Activated naive CD8-positive, alpha-beta T cell (primary cell): ENCODE measurements around the gene EXOC4.

ENCODE experiments used
- H3K27ac Mint-ChIP-seq: one replicate; pipeline ENCODE4 v1.8.0; 2021; ENCODE audit warnings: mixed read lengths
- H3K27me3 Mint-ChIP-seq: one replicate; pipeline ENCODE4 v1.8.0; 2021; ENCODE audit warnings: mixed read lengths
- H3K36me3 Mint-ChIP-seq: one replicate; pipeline ENCODE4 v1.8.0; 2021; ENCODE audit warnings: mixed read lengths
- H3K4me1 Mint-ChIP-seq: one replicate; pipeline ENCODE4 v1.8.0; 2021; ENCODE audit warnings: low read depth, mixed read lengths
- H3K4me3 Mint-ChIP-seq: one replicate; pipeline ENCODE4 v1.8.0; 2021; ENCODE audit warnings: mild to moderate bottlenecking, mixed read lengths
- H3K9me3 Mint-ChIP-seq: one replicate; pipeline ENCODE4 v1.8.0; 2021; ENCODE audit warnings: low read depth, mixed read lengths

Gene EXOC4

GRCh38 chr7:133936074-133936473, 683.2 kb downstream of the EXOC4 start:
- H3K27ac Mint-ChIP-seq: no peak overlapping the region
- no peaks in the 10 kb centered on the region for H3K27me3 Mint-ChIP-seq
- no peak overlapping the region for H3K4me3 Mint-ChIP-seq
- H3K4me1 Mint-ChIP-seq: no peaks in the 10 kb centered on the region
- H3K36me3 Mint-ChIP-seq: peaks cover 33% of the 10 kb centered on the region
- no peaks in the 10 kb centered on the region for H3K9me3 Mint-ChIP-seq

- Mint-ChIP-seq H3K4me1 (no peaks in the 10 kb centered on the region), H3K9me3 (no peaks in the 10 kb centered on the region)
Observed at GRCh38 chr7:133937786-133938185, 684.9 kb downstream of the EXOC4 start.

GRCh38 chr7:133940368-133940767, 687.5 kb downstream of the EXOC4 start:
- no peak overlapping the region for H3K4me3 Mint-ChIP-seq
- peaks cover 30% of the 10 kb centered on the region for H3K36me3 Mint-ChIP-seq
- no peaks in the 10 kb centered on the region for H3K9me3 Mint-ChIP-seq
- H3K27me3 Mint-ChIP-seq: no peaks in the 10 kb centered on the region
- no peak overlapping the region for H3K27ac Mint-ChIP-seq
- H3K4me1 Mint-ChIP-seq: no peaks in the 10 kb centered on the region

More at GRCh38 chr7:133937786-133938185, 684.9 kb downstream of the EXOC4 start:
- Mint-ChIP-seq H3K4me3 (no peak overlapping the region), H3K27ac (no peak overlapping the region), H3K36me3 (peaks cover 34% of the 10 kb centered on the region), H3K27me3 (no peaks in the 10 kb centered on the region)

- Mint-ChIP-seq H3K4me3 (no peak overlapping the region), H3K27ac (no peak overlapping the region), H3K36me3 (peaks cover 34% of the 10 kb centered on the region), H3K9me3 (no peaks in the 10 kb centered on the region), H3K27me3 (no peaks in the 10 kb centered on the region), H3K4me1 (no peaks in the 10 kb centered on the region)
Observed at GRCh38 chr7:133941496-133941895, 688.6 kb downstream of the EXOC4 start.

GRCh38 chr7:133945497-133945896, 692.6 kb downstream of the EXOC4 start:
- Mint-ChIP-seq H3K27me3 (no peaks in the 10 kb centered on the region), H3K27ac (no peak overlapping the region), H3K4me3 (no peak overlapping the region), H3K9me3 (no peaks in the 10 kb centered on the region), H3K4me1 (no peaks in the 10 kb centered on the region), H3K36me3 (peaks cover 31% of the 10 kb centered on the region)

GRCh38 chr7:133947458-133948254, 694.8 kb downstream of the EXOC4 start:
- Mint-ChIP-seq H3K27ac (no peak overlapping the region), H3K4me1 (no peaks in the 10 kb centered on the region), H3K36me3 (peaks cover 42% of the 10 kb centered on the region), H3K27me3 (no peaks in the 10 kb centered on the region), H3K4me3 (no peak overlapping the region), H3K9me3 (no peaks in the 10 kb centered on the region)

- Mint-ChIP-seq H3K4me3 (no peak overlapping the region), H3K27me3 (no peaks in the 10 kb centered on the region), H3K9me3 (no peaks in the 10 kb centered on the region), H3K36me3 (peaks cover 46% of the 10 kb centered on the region), H3K27ac (no peak overlapping the region), H3K4me1 (no peaks in the 10 kb centered on the region)
Observed at GRCh38 chr7:133948588-133948987, 695.7 kb downstream of the EXOC4 start.

GRCh38 chr7:133950855-133951254, 698.0 kb downstream of the EXOC4 start:
- Mint-ChIP-seq H3K36me3 (peaks cover 48% of the 10 kb centered on the region), H3K9me3 (no peaks in the 10 kb centered on the region), H3K27me3 (no peaks in the 10 kb centered on the region), H3K4me3 (no peak overlapping the region), H3K27ac (no peak overlapping the region), H3K4me1 (no peaks in the 10 kb centered on the region)

- peaks cover 10% of the 10 kb centered on the region for H3K4me1 Mint-ChIP-seq
- H3K36me3 Mint-ChIP-seq: peaks cover 35% of the 10 kb centered on the region
- no peak overlapping the region for H3K4me3 Mint-ChIP-seq
- H3K27me3 Mint-ChIP-seq: no peaks in the 10 kb centered on the region
- no peaks in the 10 kb centered on the region for H3K9me3 Mint-ChIP-seq
- no peak overlapping the region for H3K27ac Mint-ChIP-seq
Observed at GRCh38 chr7:133955208-133955607, 702.3 kb downstream of the EXOC4 start.

GRCh38 chr7:133957845-133958244, 705.0 kb downstream of the EXOC4 start:
- no peak overlapping the region for H3K4me3 Mint-ChIP-seq
- no peaks in the 10 kb centered on the region for H3K27me3 Mint-ChIP-seq
- H3K4me1 Mint-ChIP-seq: peaks cover 29% of the 10 kb centered on the region
- H3K36me3 Mint-ChIP-seq: peaks cover 19% of the 10 kb centered on the region
- H3K27ac Mint-ChIP-seq: no peak overlapping the region
- no peaks in the 10 kb centered on the region for H3K9me3 Mint-ChIP-seq

- Mint-ChIP-seq H3K4me3 (no peak overlapping the region), H3K9me3 (no peaks in the 10 kb centered on the region), H3K27ac (no peak overlapping the region), H3K27me3 (no peaks in the 10 kb centered on the region), H3K36me3 (peaks cover 25% of the 10 kb centered on the region), H3K4me1 (peaks cover 29% of the 10 kb centered on the region)
Observed at GRCh38 chr7:133958822-133959221, 705.9 kb downstream of the EXOC4 start.

GRCh38 chr7:133959505-133959904, 706.6 kb downstream of the EXOC4 start:
- Mint-ChIP-seq H3K4me3 (no peak overlapping the region), H3K4me1 (peaks cover 29% of the 10 kb centered on the region), H3K27me3 (no peaks in the 10 kb centered on the region), H3K27ac (no peak overlapping the region), H3K36me3 (peaks cover 25% of the 10 kb centered on the region), H3K9me3 (no peaks in the 10 kb centered on the region)

- H3K4me1 Mint-ChIP-seq: peaks cover 27% of the 10 kb centered on the region
Observed at GRCh38 chr7:133961724-133962123, 708.8 kb downstream of the EXOC4 start.

GRCh38 chr7:133962646-133963045, 709.8 kb downstream of the EXOC4 start:
- Mint-ChIP-seq H3K9me3 (peaks cover 10% of the 10 kb centered on the region), H3K27me3 (no peaks in the 10 kb centered on the region), H3K36me3 (peaks cover 41% of the 10 kb centered on the region), H3K4me3 (no peak overlapping the region), H3K4me1 (peaks cover 27% of the 10 kb centered on the region), H3K27ac (no peak overlapping the region)

More at GRCh38 chr7:133961724-133962123, 708.8 kb downstream of the EXOC4 start:
- no peak overlapping the region for H3K27ac Mint-ChIP-seq
- H3K36me3 Mint-ChIP-seq: peaks cover 32% of the 10 kb centered on the region
- H3K4me3 Mint-ChIP-seq: no peak overlapping the region
- H3K9me3 Mint-ChIP-seq: peaks cover 9% of the 10 kb centered on the region
- no peaks in the 10 kb centered on the region for H3K27me3 Mint-ChIP-seq

GRCh38 chr7:133963629-133964028, 710.8 kb downstream of the EXOC4 start:
- Mint-ChIP-seq H3K27me3 (no peaks in the 10 kb centered on the region), H3K4me3 (no peak overlapping the region), H3K36me3 (peaks cover 41% of the 10 kb centered on the region), H3K9me3 (peaks cover 11% of the 10 kb centered on the region), H3K4me1 (peaks cover 27% of the 10 kb centered on the region), H3K27ac (no peak overlapping the region)

GRCh38 chr7:133971625-133972024, 718.7 kb downstream of the EXOC4 start:
- Mint-ChIP-seq H3K27ac (no peak overlapping the region), H3K27me3 (no peaks in the 10 kb centered on the region), H3K9me3 (peaks cover 9% of the 10 kb centered on the region), H3K36me3 (peaks cover 26% of the 10 kb centered on the region), H3K4me1 (no peaks in the 10 kb centered on the region), H3K4me3 (no peak overlapping the region)
